ENCODE results near the gene DCT.

Gene DCT

GRCh38 chr13:94411747-94412146, 67.7 kb downstream of the DCT start:
- H3K9me3 ChIP-seq (ENCODE audit: control extremely low read depth in 1 of 5, control insufficient read depth in 4 of 5, insufficient read depth in 2 of 5, low read depth in 1 of 5, low read length in 4 of 5): peaks cover 0 to 5% (median 0%) of the 10 kb centered on the region in 5 experiments
- no peak for DNase-seq
- 57% methylated on average over 1 of the region's 3 CpGs for WGBS (ENCODE audit: insufficient coverage)
- H3K4me1 ChIP-seq (ENCODE audit: control extremely low read depth in 1 of 4, control insufficient read depth in 4 of 4, insufficient read depth in 4 of 4, low read length in 3 of 4): no peaks in the 10 kb centered on the region
- H3K27ac ChIP-seq (ENCODE audit: insufficient read depth in 1 of 2, low read depth in 1 of 2, low read length in 2 of 2, poor library complexity in 1 of 2, severe bottlenecking in 2 of 2): no peak overlapping the region
- POLR2A ChIA-PET: no interaction called here
- no peak overlapping the region for H3K4me3 ChIP-seq (ENCODE audit: control insufficient read depth in 1 of 7, extremely low read depth in 1 of 7, insufficient read depth in 4 of 7, low read depth in 2 of 7, low read length in 6 of 7)
- peaks cover 0 to 14% (median 12%) of the 10 kb centered on the region in 5 experiments for H3K27me3 ChIP-seq (replicated peaks in 2 of 5; ENCODE audit: control insufficient read depth in 4 of 5, insufficient read depth in 5 of 5, low read length in 4 of 5)
- CTCF ChIA-PET: no interaction called here
- no peaks in the 10 kb centered on the region for H3K36me3 ChIP-seq (ENCODE audit: control insufficient read depth in 4 of 4, insufficient read depth in 4 of 4, low read length in 3 of 4)

GRCh38 chr13:94408314-94409036, 71.0 kb downstream of the DCT start:
- Histone ChIP-seq H3K27ac (ENCODE audit: insufficient read depth in 1 of 2, low read depth in 1 of 2, low read length in 2 of 2, poor library complexity in 1 of 2, severe bottlenecking in 2 of 2) (no peak overlapping the region), H3K4me1 (ENCODE audit: control extremely low read depth in 1 of 4, control insufficient read depth in 4 of 4, insufficient read depth in 4 of 4, low read length in 3 of 4) (no peaks in the 10 kb centered on the region), H3K9me3 (ENCODE audit: control extremely low read depth in 1 of 5, control insufficient read depth in 4 of 5, insufficient read depth in 2 of 5, low read depth in 1 of 5, low read length in 4 of 5) (no peaks in the 10 kb centered on the region), H3K36me3 (ENCODE audit: control insufficient read depth in 4 of 4, insufficient read depth in 4 of 4, low read length in 3 of 4) (no peaks in the 10 kb centered on the region), H3K4me3 (ENCODE audit: control insufficient read depth in 1 of 7, extremely low read depth in 1 of 7, insufficient read depth in 4 of 7, low read depth in 2 of 7, low read length in 6 of 7) (no peak overlapping the region), H3K27me3 (replicated peaks in 2 of 5; ENCODE audit: control insufficient read depth in 4 of 5, insufficient read depth in 5 of 5, low read length in 4 of 5) (peaks cover 0 to 7% (median 0%) of the 10 kb centered on the region in 5 experiments)
- POLR2A ChIA-PET: no interaction called here
- CTCF ChIA-PET: interaction anchor here (0.6 to 1.4 kb wide), 2 partner anchors 10 to 328 kb away, joined by 3 read pairs; no protein-coding TSS in a partner anchor
- no peak for DNase-seq
- 91% methylated on average over 5 of the region's 7 CpGs for WGBS (ENCODE audit: insufficient coverage)

- Histone ChIP-seq H3K4me1 (ENCODE audit: control extremely low read depth in 1 of 4, control insufficient read depth in 4 of 4, insufficient read depth in 4 of 4, low read length in 3 of 4) (no peaks in the 10 kb centered on the region), H3K27ac (ENCODE audit: insufficient read depth in 1 of 2, low read depth in 1 of 2, low read length in 2 of 2, poor library complexity in 1 of 2, severe bottlenecking in 2 of 2) (no peak overlapping the region), H3K9me3 (ENCODE audit: control extremely low read depth in 1 of 5, control insufficient read depth in 4 of 5, insufficient read depth in 2 of 5, low read depth in 1 of 5, low read length in 4 of 5) (peaks cover 0 to 2% (median 0%) of the 10 kb centered on the region in 5 experiments), H3K27me3 (replicated peaks in 2 of 5; ENCODE audit: control insufficient read depth in 4 of 5, insufficient read depth in 5 of 5, low read length in 4 of 5) (peaks cover 0 to 2% (median 0%) of the 10 kb centered on the region in 5 experiments), H3K4me3 (ENCODE audit: control insufficient read depth in 1 of 7, extremely low read depth in 1 of 7, insufficient read depth in 4 of 7, low read depth in 2 of 7, low read length in 6 of 7) (no peak overlapping the region), H3K36me3 (ENCODE audit: control insufficient read depth in 4 of 4, insufficient read depth in 4 of 4, low read length in 3 of 4) (no peaks in the 10 kb centered on the region)
- DNase-seq: no peak
- ChIA-PET CTCF (no interaction called here), POLR2A (no interaction called here)
- WGBS (ENCODE audit: insufficient coverage): 96% methylated on average over 4 of the region's 4 CpGs
Observed at GRCh38 chr13:94400874-94401273, 78.6 kb downstream of the DCT start.

GRCh38 chr13:94399812-94400211, 79.7 kb downstream of the DCT start:
- DNase-seq: no peak
- no peak overlapping the region for H3K4me3 ChIP-seq (ENCODE audit: control insufficient read depth in 1 of 7, extremely low read depth in 1 of 7, insufficient read depth in 4 of 7, low read depth in 2 of 7, low read length in 6 of 7)
- H3K9me3 ChIP-seq (ENCODE audit: control extremely low read depth in 1 of 5, control insufficient read depth in 4 of 5, insufficient read depth in 2 of 5, low read depth in 1 of 5, low read length in 4 of 5): peaks cover 0 to 2% (median 0%) of the 10 kb centered on the region in 5 experiments
- CTCF ChIA-PET: no interaction called here
- H3K36me3 ChIP-seq (ENCODE audit: control insufficient read depth in 4 of 4, insufficient read depth in 4 of 4, low read length in 3 of 4): no peaks in the 10 kb centered on the region
- no peak overlapping the region for H3K27ac ChIP-seq (ENCODE audit: insufficient read depth in 1 of 2, low read depth in 1 of 2, low read length in 2 of 2, poor library complexity in 1 of 2, severe bottlenecking in 2 of 2)
- POLR2A ChIA-PET: no interaction called here
- peaks cover 0 to 2% (median 0%) of the 10 kb centered on the region in 5 experiments for H3K27me3 ChIP-seq (replicated peaks in 2 of 5; ENCODE audit: control insufficient read depth in 4 of 5, insufficient read depth in 5 of 5, low read length in 4 of 5)
- H3K4me1 ChIP-seq (ENCODE audit: control extremely low read depth in 1 of 4, control insufficient read depth in 4 of 4, insufficient read depth in 4 of 4, low read length in 3 of 4): no peaks in the 10 kb centered on the region

- Histone ChIP-seq H3K4me3 (ENCODE audit: control insufficient read depth in 1 of 7, extremely low read depth in 1 of 7, insufficient read depth in 4 of 7, low read depth in 2 of 7, low read length in 6 of 7) (no peak overlapping the region), H3K9me3 (ENCODE audit: control extremely low read depth in 1 of 5, control insufficient read depth in 4 of 5, insufficient read depth in 2 of 5, low read depth in 1 of 5, low read length in 4 of 5) (peaks cover 0 to 2% (median 0%) of the 10 kb centered on the region in 5 experiments), H3K4me1 (ENCODE audit: control extremely low read depth in 1 of 4, control insufficient read depth in 4 of 4, insufficient read depth in 4 of 4, low read length in 3 of 4) (no peaks in the 10 kb centered on the region), H3K27ac (ENCODE audit: insufficient read depth in 1 of 2, low read depth in 1 of 2, low read length in 2 of 2, poor library complexity in 1 of 2, severe bottlenecking in 2 of 2) (no peak overlapping the region), H3K27me3 (replicated peaks in 2 of 5; ENCODE audit: control insufficient read depth in 4 of 5, insufficient read depth in 5 of 5, low read length in 4 of 5) (peaks cover 0 to 2% (median 0%) of the 10 kb centered on the region in 5 experiments), H3K36me3 (ENCODE audit: control insufficient read depth in 4 of 4, insufficient read depth in 4 of 4, low read length in 3 of 4) (no peaks in the 10 kb centered on the region)
- 83% methylated on average over 1 of the region's 5 CpGs for WGBS (ENCODE audit: insufficient coverage)
- POLR2A ChIA-PET: no interaction called here
- CTCF ChIA-PET: interaction anchor here (1.6 kb wide), 1 partner anchor 40 kb away, joined by 3 read pairs; no protein-coding TSS in a partner anchor
- no peak for DNase-seq
Observed at GRCh38 chr13:94395860-94396259, 83.6 kb downstream of the DCT start.

GRCh38 chr13:94394723-94395122, 84.8 kb downstream of the DCT start:
- ChIA-PET POLR2A (no interaction called here), CTCF (interaction anchor here (1.6 kb wide), 1 partner anchor 41 kb away, joined by 3 read pairs; no protein-coding TSS in a partner anchor)
- Histone ChIP-seq H3K9me3 (ENCODE audit: control extremely low read depth in 1 of 5, control insufficient read depth in 4 of 5, insufficient read depth in 2 of 5, low read depth in 1 of 5, low read length in 4 of 5) (peaks cover 0 to 2% (median 0%) of the 10 kb centered on the region in 5 experiments), H3K27me3 (replicated peaks in 2 of 5; ENCODE audit: control insufficient read depth in 4 of 5, insufficient read depth in 5 of 5, low read length in 4 of 5) (peaks cover 0 to 2% (median 0%) of the 10 kb centered on the region in 5 experiments), H3K4me1 (ENCODE audit: control extremely low read depth in 1 of 4, control insufficient read depth in 4 of 4, insufficient read depth in 4 of 4, low read length in 3 of 4) (no peaks in the 10 kb centered on the region), H3K4me3 (ENCODE audit: control insufficient read depth in 1 of 7, extremely low read depth in 1 of 7, insufficient read depth in 4 of 7, low read depth in 2 of 7, low read length in 6 of 7) (no peak overlapping the region), H3K27ac (ENCODE audit: insufficient read depth in 1 of 2, low read depth in 1 of 2, low read length in 2 of 2, poor library complexity in 1 of 2, severe bottlenecking in 2 of 2) (no peak overlapping the region), H3K36me3 (ENCODE audit: control insufficient read depth in 4 of 4, insufficient read depth in 4 of 4, low read length in 3 of 4) (no peaks in the 10 kb centered on the region)
- DNase-seq: no peak
- WGBS (ENCODE audit: insufficient coverage): 92% methylated on average over 4 of the region's 4 CpGs

- no peak for DNase-seq
- Histone ChIP-seq H3K4me1 (ENCODE audit: control extremely low read depth in 1 of 4, control insufficient read depth in 4 of 4, insufficient read depth in 4 of 4, low read length in 3 of 4) (no peaks in the 10 kb centered on the region), H3K36me3 (ENCODE audit: control insufficient read depth in 4 of 4, insufficient read depth in 4 of 4, low read length in 3 of 4) (no peaks in the 10 kb centered on the region), H3K4me3 (ENCODE audit: control insufficient read depth in 1 of 7, extremely low read depth in 1 of 7, insufficient read depth in 4 of 7, low read depth in 2 of 7, low read length in 6 of 7) (no peak overlapping the region), H3K9me3 (ENCODE audit: control extremely low read depth in 1 of 5, control insufficient read depth in 4 of 5, insufficient read depth in 2 of 5, low read depth in 1 of 5, low read length in 4 of 5) (no peaks in the 10 kb centered on the region), H3K27me3 (replicated peaks in 2 of 5; ENCODE audit: control insufficient read depth in 4 of 5, insufficient read depth in 5 of 5, low read length in 4 of 5) (peaks cover 0 to 2% (median 0%) of the 10 kb centered on the region in 5 experiments), H3K27ac (ENCODE audit: insufficient read depth in 1 of 2, low read depth in 1 of 2, low read length in 2 of 2, poor library complexity in 1 of 2, severe bottlenecking in 2 of 2) (no peak overlapping the region)
- CTCF ChIA-PET: interaction anchor here (0.6 kb wide), 1 partner anchor 999 kb away, joined by 3 read pairs; no protein-coding TSS in a partner anchor
- POLR2A ChIA-PET: interaction anchor here (0.7 kb wide), 1 partner anchor 1308 kb away, joined by 3 read pairs; no protein-coding TSS in a partner anchor
- WGBS (ENCODE audit: insufficient coverage): 86% methylated on average over 1 of the region's 2 CpGs
Observed at GRCh38 chr13:94390881-94391280, 88.6 kb downstream of the DCT start.
